GM12878 (cell line): Measurements from ENCODE around the gene PMEL. TPM values are rescaled to one million over a fixed set of nuclear protein-coding genes. Genes with fewer than 3 reads are reported as not detected.

Experiments used
- ATAC-seq: fragments of 200-7000 bp; cut with Tn5 transposase; 3 replicates; pipeline ENCODE4 v1.9.1; 2020; ENCODE audit warnings: mild to moderate bottlenecking, moderate library complexity
- BruUV-seq: library from RNA; stranded (reverse); fragments of 400-500 nt; replicated peaks from 2 replicates; lab custom pipeline; 2021; lab: Mats Ljungman, UMichigan
- CTCF ChIA-PET: fragments of 300-600 bp; sonication (Branson Sonifier 250); formaldehyde crosslinking; extraction: SDS; loops from one replicate; lab custom pipeline; 2021; ENCODE audit warnings: inconsistent platforms; lab: Yijun Ruan, JAX
- POLR2A ChIA-PET: fragments of 350-600 bp; formaldehyde crosslinking; extraction: SDS; loops from one replicate; lab custom pipeline; 2021; ENCODE audit warnings: inconsistent platforms; lab: Charles Lee
- RAD21 ChIA-PET: fragments of 300-600 bp; sonication (Branson Sonifier 250); formaldehyde crosslinking; loops from one replicate; lab custom pipeline; 2023; ENCODE audit warnings: antibody characterized with exemption; ENCODE audit not compliant: unreplicated experiment; lab: Charles Lee
- SMC1A ChIA-PET: fragments of 300-600 bp; sonication (Branson Sonifier 250); formaldehyde crosslinking; loops from one replicate; lab custom pipeline; 2023; ENCODE audit not compliant: unreplicated experiment, uncharacterized antibody; lab: Charles Lee
- DNase-seq: peaks from one replicate; pipeline ENCODE4 v3.0.0-alpha.2; 2011; ENCODE audit warnings: low read depth, low spot score
- FAIRE-seq: peaks from 3 replicates; lab custom pipeline; 2011; peaks lifted over from hg19 to GRCh38; lab: Jason Lieb, UNC
- H2AFZ ChIP-seq: 2 replicates; pipeline ENCODE4 v1.6.0; 2011; ENCODE audit warnings: low read depth, low read length, control low read depth; ENCODE audit not compliant: control insufficient read depth
- H3K27ac ChIP-seq: 2 replicates; pipeline ENCODE4 v1.5.1; 2011; ENCODE audit warnings: control low read depth; ENCODE audit not compliant: control insufficient read depth, insufficient read depth
- H3K27me3 ChIP-seq, 2 experiments: replicated peaks in 1 of 2; 2 replicates each; pipeline versions ENCODE4 v1.6.0 to v1.6.1; 2011; ENCODE audit warnings: low read length in 1 of 2; ENCODE audit not compliant: control insufficient read depth in 2 of 2, insufficient read depth in 2 of 2
- H3K36me3 ChIP-seq, 2 experiments: 2 replicates each; pipeline ENCODE4 v1.5.1; 2011; ENCODE audit warnings: low read length in 1 of 2; ENCODE audit not compliant: control insufficient read depth in 2 of 2, insufficient read depth in 2 of 2
- H3K4me1 ChIP-seq: 2 replicates; pipeline ENCODE4 v1.6.1; 2011; ENCODE audit warnings: mild to moderate bottlenecking, low read length, moderate library complexity, mixed read lengths; ENCODE audit not compliant: control insufficient read depth, insufficient read depth
- H3K4me2 ChIP-seq: 2 replicates; pipeline ENCODE4 v1.6.0; 2011; ENCODE audit warnings: control low read depth; ENCODE audit not compliant: control insufficient read depth, insufficient read depth
- H3K4me3 ChIP-seq: fragments of 200-600 bp; sonication (generic); 2 replicates; pipeline ENCODE4 v1.5.1; 2016
- H3K79me2 ChIP-seq: 2 replicates; pipeline ENCODE4 v1.6.0; 2011; ENCODE audit warnings: low read length; ENCODE audit not compliant: control insufficient read depth, insufficient read depth
- H3K9ac ChIP-seq: 2 replicates; pipeline ENCODE4 v1.8.0; 2011; ENCODE audit warnings: low read length, control low read depth, mixed read lengths; ENCODE audit not compliant: control insufficient read depth, insufficient read depth
- H3K9me3 ChIP-seq: replicated peaks from 3 replicates; pipeline ENCODE4 v1.5.1; 2011; ENCODE audit warnings: mild to moderate bottlenecking, low read length; ENCODE audit not compliant: control insufficient read depth, insufficient read depth
- H4K20me1 ChIP-seq: 2 replicates; pipeline ENCODE4 v1.6.0; 2011; ENCODE audit not compliant: control insufficient read depth, insufficient read depth
- ASH2L ChIP-seq: fragments of 300-600, 200-600 bp; sonication (generic); IDR thresholded peaks from 2 replicates; pipeline ENCODE4 v1.6.1; 2017; ENCODE audit warnings: low read depth, mild to moderate bottlenecking, borderline replicate concordance
- DPF2 ChIP-seq: fragments of 450-650 bp; IDR thresholded peaks from 2 replicates; pipeline ENCODE4 v1.6.1; 2017; ENCODE audit warnings: mild to moderate bottlenecking
- EP300 ChIP-seq, 2 experiments: fragments of 150-350 bp in 1 of 2; IDR thresholded peaks; 2 replicates each; pipeline ENCODE4 v1.6.1; 2011 to 2012; ENCODE audit warnings: low read depth in 2 of 2, low read length in 2 of 2, borderline replicate concordance in 1 of 2, improper control_type of control experiment in 1 of 2, inconsistent platforms in 1 of 2; ENCODE audit not compliant: control insufficient read depth in 1 of 2
- NR2C1 ChIP-seq: fragments of 450-650 bp; IDR thresholded peaks from 2 replicates; pipeline ENCODE4 v1.6.1; 2017; ENCODE audit warnings: antibody characterized with exemption, mild to moderate bottlenecking, moderate library complexity
- PBX3 ChIP-seq: IDR thresholded peaks from 2 replicates; pipeline ENCODE4 v1.6.1; 2011; ENCODE audit warnings: mild to moderate bottlenecking, low read depth, low read length, moderate library complexity; ENCODE audit not compliant: insufficient replicate concordance
- POU2F2 ChIP-seq: IDR thresholded peaks from 3 replicates; pipeline ENCODE4 v1.6.1; 2011; ENCODE audit warnings: low read depth, mild to moderate bottlenecking, low read length, borderline replicate concordance
- TBL1XR1 ChIP-seq: IDR thresholded peaks from 2 replicates; pipeline ENCODE4 v1.6.1; 2012; ENCODE audit warnings: low read depth, low read length, improper control_type of control experiment
- ZBED1 ChIP-seq: IDR thresholded peaks from 2 replicates; pipeline ENCODE4 v1.6.1; 2016; ENCODE audit warnings: borderline replicate concordance
- ZBTB11 ChIP-seq: fragments of 450-650 bp; formaldehyde crosslinking; IDR thresholded peaks from 2 replicates; pipeline ENCODE4 v1.5.0; 2022; ENCODE audit warnings: mild to moderate bottlenecking, missing genetic modification characterization
- WGBS: methylation state at CpG from one replicate; pipeline ENCODE4 v1.1.6; 2016; ENCODE audit warnings: low lambda C conversion rate; ENCODE audit not compliant: insufficient replicate concordance, insufficient coverage; ENCODE audit errors: missing lambda C conversion rate; 5-methylcytosine and 5-hydroxymethylcytosine counted together
- in situ Hi-C: fragments of 300-500 bp; cut with MboI; formaldehyde crosslinking; loops from 9 replicates; pipeline ENCODE4 v1.14.3; 2018; ENCODE audit warnings: mixed read lengths
- intact Hi-C: fragments of 100-400 bp; cut with micrococcal nuclease; formaldehyde crosslinking; loops from one replicate; pipeline ENCODE4 v1.14.2; 2022; ENCODE audit not compliant: unreplicated experiment
- polyA plus RNA-seq, 11 experiments: library from polyadenylated mRNA; depleted of rRNA in 4 of 11; unstranded in 6 of 11; stranded (reverse) in 5 of 11; fragments of >200 nt; fragmentation: Nextera tagmentation in 4 of 11; fragmentation: Illumina TruSeq in 1 of 11; extraction: Ambion mirVana in 4 of 11; extraction: Trizol in 1 of 11; gene quantifications; 1 replicate in 1 of 11; 2 replicates in 10 of 11; pipeline versions ENCODE4 v1.2.1 to v1.2.3, GENCODE V29; 2011 to 2016; ENCODE audit warnings: inconsistent platforms in 2 of 11, missing spikeins in 2 of 11, low read depth in 1 of 11
- total RNA-seq, 4 experiments: library from RNA; depleted of rRNA in 3 of 4; stranded (reverse); fragments of >200 nt in 3 of 4; fragmentation: Illumina TruSeq in 1 of 4; extraction: Trizol in 1 of 4; gene quantifications; 2 replicates each; pipeline versions ENCODE4 v1.2.1 to v1.2.3, GENCODE V29; 2013 to 2021
- TF ChIP-seq, protein P1 (sequence below): IDR thresholded peaks from 2 replicates; pipeline ENCODE4 v1.6.1; 2011; ENCODE audit warnings: low read depth, low read length, improper control_type of control experiment, borderline replicate concordance
- TF ChIP-seq, protein P2 (sequence below): fragments of 450-650 bp; IDR thresholded peaks from 2 replicates; pipeline ENCODE4 v1.6.1; 2017; ENCODE audit warnings: borderline replicate concordance

PMEL gene
- total and polyA plus RNA-seq, 10 of the 15 experiments (the other 5 are each of a cell fraction or from before 2014, with no cell fraction given) = 0.32 to 1.6 (median 0.56) TPM

- TF ChIP-seq ASH2L (no peak), PBX3 (no peak), EP300 (IDR thresholded peaks at IDR 0.05; ENCODE audit: borderline replicate concordance in 1 of 2, control insufficient read depth in 1 of 2, low read depth in 2 of 2, low read length in 2 of 2) (no peak), TBL1XR1 (no peak), DPF2 (no peak)
Measured at GRCh38 chr12:55993230-55993853, 27.5 kb upstream of the PMEL start (continued).

- ChIA-PET SMC1A (interaction anchor here (0.8 to 4.0 kb wide), 3 partner anchors 9 to 38 kb away, joined by 3 to 18 read pairs (median 3); partner anchors contain the start of gene RAB5B), CTCF (interaction anchor here (0.6 to 1.9 kb wide), 6 partner anchors 9 to 252 kb away, joined by 3 to 11 read pairs (median 3); no protein-coding TSS in a partner anchor), RAD21 (interaction anchor here (0.9 kb wide), 1 partner anchor 155 kb away, joined by 3 read pairs; no protein-coding TSS in a partner anchor), POLR2A (interaction anchor here (1.2 to 2.2 kb wide), 2 partner anchors 14 to 17 kb away, joined by 3 to 11 read pairs; partner anchors contain the start of gene RAB5B)
- ATAC-seq (no peak), DNase-seq (no peak), FAIRE-seq (no peak)
- Histone ChIP-seq H4K20me1 (no peaks in the 10 kb centered on the region), H3K27me3 (no peaks in the 10 kb centered on the region), H3K4me2 (no peak overlapping the region), H3K4me3 (no peak overlapping the region), H3K79me2 (no peaks in the 10 kb centered on the region), H2AFZ (no peak overlapping the region), H3K9ac (no peak overlapping the region), H3K9me3 (no peaks in the 10 kb centered on the region), H3K27ac (no peak overlapping the region), H3K4me1 (no peaks in the 10 kb centered on the region), H3K36me3 (peaks cover 6 to 33% of the 10 kb centered on the region in 2 experiments)
- intact Hi-C loops (no loop called here), in situ Hi-C loops (no loop called here)
- WGBS = 64% methylated on average over 3 of the region's 3 CpGs
- no TSS peak for BruUV-seq
- no peak for TF ChIP-seq POU2F2
- TF ChIP-seq, protein P1, sequence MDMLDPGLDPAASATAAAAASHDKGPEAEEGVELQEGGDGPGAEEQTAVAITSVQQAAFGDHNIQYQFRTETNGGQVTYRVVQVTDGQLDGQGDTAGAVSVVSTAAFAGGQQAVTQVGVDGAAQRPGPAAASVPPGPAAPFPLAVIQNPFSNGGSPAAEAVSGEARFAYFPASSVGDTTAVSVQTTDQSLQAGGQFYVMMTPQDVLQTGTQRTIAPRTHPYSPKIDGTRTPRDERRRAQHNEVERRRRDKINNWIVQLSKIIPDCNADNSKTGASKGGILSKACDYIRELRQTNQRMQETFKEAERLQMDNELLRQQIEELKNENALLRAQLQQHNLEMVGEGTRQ = no peak
- no peak for TF ChIP-seq ZBTB11 (CRISPR knock-in tag)
- no peak for TF ChIP-seq NR2C1
- TF ChIP-seq, protein P2, sequence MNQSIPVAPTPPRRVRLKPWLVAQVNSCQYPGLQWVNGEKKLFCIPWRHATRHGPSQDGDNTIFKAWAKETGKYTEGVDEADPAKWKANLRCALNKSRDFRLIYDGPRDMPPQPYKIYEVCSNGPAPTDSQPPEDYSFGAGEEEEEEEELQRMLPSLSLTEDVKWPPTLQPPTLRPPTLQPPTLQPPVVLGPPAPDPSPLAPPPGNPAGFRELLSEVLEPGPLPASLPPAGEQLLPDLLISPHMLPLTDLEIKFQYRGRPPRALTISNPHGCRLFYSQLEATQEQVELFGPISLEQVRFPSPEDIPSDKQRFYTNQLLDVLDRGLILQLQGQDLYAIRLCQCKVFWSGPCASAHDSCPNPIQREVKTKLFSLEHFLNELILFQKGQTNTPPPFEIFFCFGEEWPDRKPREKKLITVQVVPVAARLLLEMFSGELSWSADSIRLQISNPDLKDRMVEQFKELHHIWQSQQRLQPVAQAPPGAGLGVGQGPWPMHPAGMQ = no peak
- no peak for TF ChIP-seq ZBED1
Measured at GRCh38 chr12:55991110-55991509, 25.3 kb upstream of the PMEL start.
